GM18507 (cell line): ENCODE results near the gene CCL7.

ENCODE experiments used
- DNase-seq: peaks from one replicate; pipeline ENCODE4 v3.0.0; 2011; ENCODE audit warnings: low read depth; ENCODE audit not compliant: insufficient read length; ENCODE audit errors: extremely low spot score
- FAIRE-seq: peaks from 2 replicates; lab custom pipeline; 2011; peaks lifted over from hg19 to GRCh38; lab: Jason Lieb, UNC

Gene CCL7

GRCh38 chr17:34275881-34276280 is 5.9 kb downstream of the CCL7 start:
- FAIRE-seq (no peak), DNase-seq (no peak)

- FAIRE-seq (no peak), DNase-seq (no peak)
Measured at GRCh38 chr17:34276826-34277225, 6.8 kb downstream of the CCL7 start.

- no peak for FAIRE-seq
- DNase-seq, result no peak
Measured at GRCh38 chr17:34283571-34283970, 13.6 kb downstream of the CCL7 start.

GRCh38 chr17:34285286-34285792 is 15.3 kb downstream of the CCL7 start, which contains the start of gene CCL11:
TSS of gene CCL11 (plus strand) at chr17:34285742. CDS start at chr17:34285809, 67 bp downstream.
- no peak for DNase-seq
- FAIRE-seq, result no peak

- DNase-seq (no peak), FAIRE-seq (no peak)
Measured at GRCh38 chr17:34287875-34288274, 17.9 kb downstream of the CCL7 start.

- DNase-seq (no peak), FAIRE-seq (no peak)
Measured at GRCh38 chr17:34290586-34290985, 20.6 kb downstream of the CCL7 start.

GRCh38 chr17:34291721-34292348 is 21.8 kb downstream of the CCL7 start:
- no peak for DNase-seq

GRCh38 chr17:34299027-34299426 is 29.0 kb downstream of the CCL7 start:
- FAIRE-seq (no peak), DNase-seq (no peak)

More at GRCh38 chr17:34291721-34292348, 21.8 kb downstream of the CCL7 start:
- no peak for FAIRE-seq

GRCh38 chr17:34299956-34300577 is 30.0 kb downstream of the CCL7 start:
- DNase-seq (no peak), FAIRE-seq (no peak)

GRCh38 chr17:34300652-34301370 is 30.8 kb downstream of the CCL7 start:
- FAIRE-seq (no peak), DNase-seq (no peak)

- FAIRE-seq, result no peak
- DNase-seq, result no peak
Measured at GRCh38 chr17:34301986-34302385, 32.0 kb downstream of the CCL7 start.

- no peak for FAIRE-seq
- no peak for DNase-seq
Measured at GRCh38 chr17:34302636-34303035, 32.6 kb downstream of the CCL7 start.

- no peak for FAIRE-seq
- DNase-seq, result no peak
Measured at GRCh38 chr17:34303606-34304005, 33.6 kb downstream of the CCL7 start.

- no peak for FAIRE-seq
- no peak for DNase-seq
Measured at GRCh38 chr17:34305061-34305460, 35.0 kb downstream of the CCL7 start.

GRCh38 chr17:34305606-34306005 is 35.6 kb downstream of the CCL7 start:
- FAIRE-seq (no peak), DNase-seq (no peak)

GRCh38 chr17:34306466-34306865 is 36.4 kb downstream of the CCL7 start:
- DNase-seq (no peak), FAIRE-seq (no peak)

GRCh38 chr17:34307110-34307509 is 37.1 kb downstream of the CCL7 start:
- no peak for FAIRE-seq
- no peak for DNase-seq

GRCh38 chr17:34308371-34308770 is 38.4 kb downstream of the CCL7 start:
- no peak for FAIRE-seq

GRCh38 chr17:34311291-34311690 is 41.3 kb downstream of the CCL7 start:
- FAIRE-seq, result no peak

More at GRCh38 chr17:34308371-34308770, 38.4 kb downstream of the CCL7 start:
- no peak for DNase-seq

GRCh38 chr17:34312080-34312479 is 42.1 kb downstream of the CCL7 start:
- no peak for FAIRE-seq
- DNase-seq, result no peak

More at GRCh38 chr17:34311291-34311690, 41.3 kb downstream of the CCL7 start:
- DNase-seq, result no peak
